ENCODE measurements around the gene LUZP2. TPM values are rescaled to one million over a fixed set of nuclear protein-coding genes. Genes with fewer than 3 reads are reported as not detected.

Gene LUZP2
- total RNA-seq, 2 donors from 2014 or later = 2.0 to 2.4 TPM

DNA sequence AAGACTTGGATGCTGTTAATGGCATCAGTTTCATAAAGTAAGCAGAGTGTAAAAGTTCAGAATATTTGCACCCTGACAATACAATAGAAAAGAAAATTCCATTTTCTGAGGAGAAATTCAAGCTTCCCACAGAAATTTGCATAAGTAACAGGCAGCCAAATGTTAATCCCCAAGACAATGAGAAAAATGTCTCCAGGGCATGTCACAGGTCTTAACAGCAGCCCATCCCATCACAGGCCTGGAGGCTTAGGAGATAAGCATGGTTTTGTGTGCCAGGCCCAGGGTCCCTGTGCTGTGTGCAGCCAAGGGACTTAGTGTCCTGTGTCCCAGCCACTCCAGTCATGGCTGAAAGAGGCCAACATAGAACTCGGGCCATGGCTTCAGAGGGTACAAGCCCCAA is 347.6 kb downstream of the LUZP2 start:
- no peak overlapping the region for H3K27ac ChIP-seq (ENCODE audit: low read depth, low read length)
- H3K9me3 Mint-ChIP-seq = peaks cover 3% of the 10 kb centered on the region

DNA sequence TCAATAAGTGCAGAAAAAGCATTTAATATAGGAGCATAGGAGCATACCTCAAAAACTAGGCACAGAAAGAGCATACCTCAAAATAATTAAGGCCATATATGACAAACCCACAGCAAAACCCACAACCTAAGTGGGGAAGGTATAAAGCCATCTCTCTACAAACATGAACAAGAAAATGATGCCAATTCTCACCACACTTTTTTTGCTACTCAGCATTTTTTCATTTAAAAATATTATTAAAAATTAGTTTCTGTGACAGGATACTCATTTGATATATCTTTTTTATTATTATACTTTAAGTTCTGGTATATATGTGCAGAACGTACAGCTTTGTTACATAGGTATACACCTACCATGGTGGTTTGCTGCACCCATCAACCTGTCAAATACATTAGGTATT is 352.0 kb downstream of the LUZP2 start:
- no peak overlapping the region for H3K4me3 ChIP-seq (ENCODE audit: low read length)
- TF ChIP-seq, protein P1, sequence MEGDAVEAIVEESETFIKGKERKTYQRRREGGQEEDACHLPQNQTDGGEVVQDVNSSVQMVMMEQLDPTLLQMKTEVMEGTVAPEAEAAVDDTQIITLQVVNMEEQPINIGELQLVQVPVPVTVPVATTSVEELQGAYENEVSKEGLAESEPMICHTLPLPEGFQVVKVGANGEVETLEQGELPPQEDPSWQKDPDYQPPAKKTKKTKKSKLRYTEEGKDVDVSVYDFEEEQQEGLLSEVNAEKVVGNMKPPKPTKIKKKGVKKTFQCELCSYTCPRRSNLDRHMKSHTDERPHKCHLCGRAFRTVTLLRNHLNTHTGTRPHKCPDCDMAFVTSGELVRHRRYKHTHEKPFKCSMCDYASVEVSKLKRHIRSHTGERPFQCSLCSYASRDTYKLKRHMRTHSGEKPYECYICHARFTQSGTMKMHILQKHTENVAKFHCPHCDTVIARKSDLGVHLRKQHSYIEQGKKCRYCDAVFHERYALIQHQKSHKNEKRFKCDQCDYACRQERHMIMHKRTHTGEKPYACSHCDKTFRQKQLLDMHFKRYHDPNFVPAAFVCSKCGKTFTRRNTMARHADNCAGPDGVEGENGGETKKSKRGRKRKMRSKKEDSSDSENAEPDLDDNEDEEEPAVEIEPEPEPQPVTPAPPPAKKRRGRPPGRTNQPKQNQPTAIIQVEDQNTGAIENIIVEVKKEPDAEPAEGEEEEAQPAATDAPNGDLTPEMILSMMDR (conservative IDR thresholded peaks at IDR 0.05) = no peak
- H3K27ac ChIP-seq (ENCODE audit: low read depth, low read length) = no peak overlapping the region
- H3K27me3 ChIP-seq (ENCODE audit: control insufficient read depth, insufficient read depth, low read length, poor library complexity, severe bottlenecking) = no peaks in the 10 kb centered on the region
- H3K4me3 Mint-ChIP-seq = no peak overlapping the region
- DNase-seq = no peak
- no peak overlapping the region for H3K27ac Mint-ChIP-seq
- peaks cover 2% of the 10 kb centered on the region for H3K36me3 Mint-ChIP-seq (ENCODE audit: low read depth)
- no peaks in the 10 kb centered on the region for H3K36me3 ChIP-seq (ENCODE audit: control insufficient read depth, insufficient read depth, low read length)
- H3K27me3 Mint-ChIP-seq (ENCODE audit: insufficient read depth) = no peaks in the 10 kb centered on the region
- no peaks in the 10 kb centered on the region for H3K4me1 ChIP-seq (ENCODE audit: control insufficient read depth, insufficient read depth, low read length)
- no peaks in the 10 kb centered on the region for H3K9me3 ChIP-seq (ENCODE audit: control insufficient read depth, low read length)
- H3K4me1 Mint-ChIP-seq = peaks cover 11% of the 10 kb centered on the region
- no peak overlapping the region for H3K9ac ChIP-seq (ENCODE audit: extremely low read depth, low read length, poor library complexity, severe bottlenecking)
- WGBS, 2 experiments (ENCODE audit: insufficient coverage in 1 of 2, insufficient read length in 1 of 2) = 80% methylated on average over 1 of the region's 1 CpG; no CpG with 5 or more reads in 1 of the 2 experiments
- peaks cover 10% of the 10 kb centered on the region for H3K9me3 Mint-ChIP-seq

More for the DNA sequence above, 347.6 kb downstream of the LUZP2 start:
- TF ChIP-seq, protein P1 (conservative IDR thresholded peaks at IDR 0.05) = no peak
- WGBS, 2 experiments (ENCODE audit: insufficient coverage in 1 of 2, insufficient read length in 1 of 2) = 93% methylated on average over 1 of the region's 1 CpG; no CpG with 5 or more reads in 1 of the 2 experiments
- Mint-ChIP-seq H3K36me3 (ENCODE audit: low read depth) (peaks cover 2% of the 10 kb centered on the region), H3K27me3 (ENCODE audit: insufficient read depth) (no peaks in the 10 kb centered on the region), H3K4me3 (no peak overlapping the region), H3K27ac (no peak overlapping the region), H3K4me1 (peaks cover 12% of the 10 kb centered on the region)
- H3K4me3 ChIP-seq (ENCODE audit: low read length) = no peak overlapping the region
- DNase-seq = peak; percentile 48
- no peaks in the 10 kb centered on the region for H3K36me3 ChIP-seq (ENCODE audit: control insufficient read depth, insufficient read depth, low read length)
- H3K27me3 ChIP-seq (ENCODE audit: control insufficient read depth, insufficient read depth, low read length, poor library complexity, severe bottlenecking) = no peaks in the 10 kb centered on the region
- H3K9me3 ChIP-seq (ENCODE audit: control insufficient read depth, low read length) = no peaks in the 10 kb centered on the region
- no peaks in the 10 kb centered on the region for H3K4me1 ChIP-seq (ENCODE audit: control insufficient read depth, insufficient read depth, low read length)
- no peak overlapping the region for H3K9ac ChIP-seq (ENCODE audit: extremely low read depth, low read length, poor library complexity, severe bottlenecking)

DNA sequence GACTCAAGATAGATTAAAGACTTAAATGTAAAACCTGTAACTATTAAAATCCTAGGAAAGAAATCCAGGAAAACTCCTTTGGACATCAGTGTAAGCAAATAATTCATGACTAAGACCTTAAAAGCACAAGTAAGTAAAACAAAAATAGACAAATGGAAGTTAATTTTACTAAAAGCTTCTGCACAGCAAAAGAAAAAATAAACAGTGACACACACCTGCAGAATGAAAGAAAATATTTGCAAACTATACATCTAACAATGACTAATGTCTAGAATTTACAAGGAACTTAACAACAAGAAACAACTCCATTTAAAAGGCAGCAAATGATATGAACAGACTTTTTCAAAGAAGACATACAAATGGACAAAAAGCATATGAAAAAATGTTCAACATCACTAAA is 359.1 kb downstream of the LUZP2 start:
- TF ChIP-seq, protein P1 (conservative IDR thresholded peaks at IDR 0.05) = no peak
- Mint-ChIP-seq H3K4me3 (no peak overlapping the region), H3K4me1 (peaks cover 11% of the 10 kb centered on the region), H3K9me3 (peaks cover 25% of the 10 kb centered on the region), H3K36me3 (ENCODE audit: low read depth) (peaks cover 4% of the 10 kb centered on the region), H3K27me3 (ENCODE audit: insufficient read depth) (no peaks in the 10 kb centered on the region), H3K27ac (no peak overlapping the region)
- peaks cover under 1% of the 10 kb centered on the region for H3K9me3 ChIP-seq (ENCODE audit: control insufficient read depth, low read length)
- no peak for DNase-seq
- H3K4me3 ChIP-seq (ENCODE audit: low read length) = no peak overlapping the region
- H3K27me3 ChIP-seq (ENCODE audit: control insufficient read depth, insufficient read depth, low read length, poor library complexity, severe bottlenecking) = no peaks in the 10 kb centered on the region
- H3K27ac ChIP-seq (ENCODE audit: low read depth, low read length) = no peak overlapping the region
- H3K36me3 ChIP-seq (ENCODE audit: control insufficient read depth, insufficient read depth, low read length) = no peaks in the 10 kb centered on the region
- no peaks in the 10 kb centered on the region for H3K4me1 ChIP-seq (ENCODE audit: control insufficient read depth, insufficient read depth, low read length)
- no peak overlapping the region for H3K9ac ChIP-seq (ENCODE audit: extremely low read depth, low read length, poor library complexity, severe bottlenecking)

Measured in endodermal cell (in vitro differentiated cells).